ENCODE results near the gene FCER1G. TPM values are rescaled to one million over a fixed set of nuclear protein-coding genes. Genes with fewer than 3 reads are reported as not detected.
A peak's percentile ranks its signal among the peaks of the same experiment; 100 is the strongest.

Gene FCER1G
- total RNA-seq, 1 donor from 2014 or later = not detected

DNA sequence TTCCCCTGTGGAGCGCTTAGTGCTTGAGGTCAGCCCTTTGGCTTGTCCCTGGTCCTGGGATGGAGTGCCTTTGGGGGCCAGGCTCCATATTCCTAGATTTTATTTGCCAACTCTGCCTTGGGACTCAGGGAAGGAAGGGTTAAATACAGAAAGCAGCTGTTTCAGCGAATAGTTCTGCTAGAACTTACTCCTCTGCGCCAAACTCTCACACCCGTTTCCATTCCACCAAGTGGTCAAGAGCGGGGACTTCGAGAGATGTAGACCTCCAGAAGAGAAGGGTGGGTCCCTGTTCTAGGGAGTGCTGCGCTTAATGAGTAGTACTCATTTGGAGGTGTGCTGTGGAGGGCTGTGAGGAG, 10.1 kb downstream of the FCER1G start:
- TF ChIP-seq, protein P1, sequence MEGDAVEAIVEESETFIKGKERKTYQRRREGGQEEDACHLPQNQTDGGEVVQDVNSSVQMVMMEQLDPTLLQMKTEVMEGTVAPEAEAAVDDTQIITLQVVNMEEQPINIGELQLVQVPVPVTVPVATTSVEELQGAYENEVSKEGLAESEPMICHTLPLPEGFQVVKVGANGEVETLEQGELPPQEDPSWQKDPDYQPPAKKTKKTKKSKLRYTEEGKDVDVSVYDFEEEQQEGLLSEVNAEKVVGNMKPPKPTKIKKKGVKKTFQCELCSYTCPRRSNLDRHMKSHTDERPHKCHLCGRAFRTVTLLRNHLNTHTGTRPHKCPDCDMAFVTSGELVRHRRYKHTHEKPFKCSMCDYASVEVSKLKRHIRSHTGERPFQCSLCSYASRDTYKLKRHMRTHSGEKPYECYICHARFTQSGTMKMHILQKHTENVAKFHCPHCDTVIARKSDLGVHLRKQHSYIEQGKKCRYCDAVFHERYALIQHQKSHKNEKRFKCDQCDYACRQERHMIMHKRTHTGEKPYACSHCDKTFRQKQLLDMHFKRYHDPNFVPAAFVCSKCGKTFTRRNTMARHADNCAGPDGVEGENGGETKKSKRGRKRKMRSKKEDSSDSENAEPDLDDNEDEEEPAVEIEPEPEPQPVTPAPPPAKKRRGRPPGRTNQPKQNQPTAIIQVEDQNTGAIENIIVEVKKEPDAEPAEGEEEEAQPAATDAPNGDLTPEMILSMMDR (IDR thresholded peaks at IDR 0.05) = no peak
- TF ChIP-seq EZH2phosphoT487 (IDR thresholded peaks at IDR 0.05) (no peak), EZH2 (IDR thresholded peaks at IDR 0.05) (no peak)
- H3K27ac Mint-ChIP-seq = peak overlapping the region; percentile 50
- Histone ChIP-seq H3F3A (ENCODE audit: low read depth) (peaks cover 13% of the 10 kb centered on the region), H3K4me1 (peaks cover 9% of the 10 kb centered on the region), H3K9me3 (ENCODE audit: low read depth) (no peaks in the 10 kb centered on the region), H4K20me1 (ENCODE audit: low read depth) (no peaks in the 10 kb centered on the region), H3K4me3 (no peak overlapping the region), H3K36me3 (no peaks in the 10 kb centered on the region), H3K79me2 (ENCODE audit: low read depth) (no peaks in the 10 kb centered on the region), H2AFZ (replicated peaks) (peak overlapping the region; percentile 54), H3K4me2 (no peak overlapping the region), H3K27ac (no peak overlapping the region), H3K9ac (no peak overlapping the region), H3K27me3 (no peaks in the 10 kb centered on the region)
- H3K4me1 Mint-ChIP-seq = peaks cover 21% of the 10 kb centered on the region
- H3K27me3 Mint-ChIP-seq (ENCODE audit: insufficient read depth, low read depth) = peaks cover 5% of the 10 kb centered on the region
- no peaks in the 10 kb centered on the region for H3K36me3 Mint-ChIP-seq
- H3K9me3 Mint-ChIP-seq = no peaks in the 10 kb centered on the region
- no peak for DNase-seq (ENCODE audit: low spot score)
- peak overlapping the region; percentile 99 for H3K4me3 Mint-ChIP-seq

- Histone ChIP-seq H3K4me3 (peak within 1 kb of the TSS; percentile 70), H3K9me3 (ENCODE audit: low read depth) (no peaks in the 10 kb centered on the region), H3K9ac (peak within 1 kb of the TSS; percentile 2), H3K4me2 (peak within 1 kb of the TSS; percentile 89), H3K27me3 (no peaks in the 10 kb centered on the region), H2AFZ (replicated peaks) (peak within 1 kb of the TSS; percentile 84), H3F3A (ENCODE audit: low read depth) (peaks cover 13% of the 10 kb centered on the region), H4K20me1 (ENCODE audit: low read depth) (no peaks in the 10 kb centered on the region), H3K79me2 (ENCODE audit: low read depth) (no peaks in the 10 kb centered on the region), H3K36me3 (no peaks in the 10 kb centered on the region), H3K27ac (no peak within 1 kb of the TSS), H3K4me1 (peaks cover 9% of the 10 kb centered on the region)
- Mint-ChIP-seq H3K4me1 (peaks cover 21% of the 10 kb centered on the region), H3K27ac (peak within 1 kb of the TSS; percentile 96), H3K36me3 (no peaks in the 10 kb centered on the region), H3K4me3 (peak within 1 kb of the TSS; percentile 99), H3K27me3 (ENCODE audit: insufficient read depth, low read depth) (peaks cover 5% of the 10 kb centered on the region), H3K9me3 (no peaks in the 10 kb centered on the region)
- no peak for TF ChIP-seq EZH2 (IDR thresholded peaks at IDR 0.05)
- TF ChIP-seq, protein P1 (IDR thresholded peaks at IDR 0.05) = peak; percentile 55
- TF ChIP-seq EZH2phosphoT487 (IDR thresholded peaks at IDR 0.05) = no peak
- DNase-seq (ENCODE audit: low spot score) = peak; percentile 97
Measured at GRCh38 chr1:161225534-161226319, 10.6 kb downstream of the FCER1G start, which contains the start of gene TOMM40L. Gene TOMM40L, plus strand, starts transcription at chr1:161226060. Its CDS starts 430 bp downstream, at chr1:161226490.

DNA sequence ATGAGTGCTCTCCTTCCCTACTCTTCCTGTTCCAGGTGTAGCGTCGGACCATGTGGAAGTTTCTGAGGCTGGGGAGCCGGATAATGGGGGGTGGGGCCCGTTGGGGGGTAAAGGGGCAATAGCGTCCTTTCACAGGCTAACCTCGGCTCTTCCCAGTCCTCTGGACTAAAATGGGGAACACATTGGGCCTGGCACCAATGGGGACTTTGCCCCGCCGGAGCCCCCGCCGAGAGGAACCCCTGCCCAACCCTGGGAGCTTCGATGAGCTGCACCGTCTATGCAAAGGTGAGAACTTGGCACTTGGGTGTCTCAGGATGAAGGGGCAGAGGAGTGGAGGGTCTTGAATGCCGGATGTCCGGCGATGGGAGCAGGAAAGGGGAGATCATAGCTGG, 11.2 kb downstream of the FCER1G start:
- H3K27ac ChIP-seq = no peak overlapping the region
- H3K36me3 Mint-ChIP-seq = no peaks in the 10 kb centered on the region
- H3K4me3 ChIP-seq = peak overlapping the region; percentile 70
- no peak for DNase-seq (ENCODE audit: low spot score)
- H3K79me2 ChIP-seq (ENCODE audit: low read depth) = no peaks in the 10 kb centered on the region
- no peaks in the 10 kb centered on the region for H3K36me3 ChIP-seq
- H2AFZ ChIP-seq (replicated peaks) = peak overlapping the region; percentile 84
- H3K4me1 ChIP-seq = peaks cover 9% of the 10 kb centered on the region
- H3K4me3 Mint-ChIP-seq = peak overlapping the region; percentile 99
- no peak for TF ChIP-seq EZH2 (IDR thresholded peaks at IDR 0.05)
- TF ChIP-seq EZH2phosphoT487 (IDR thresholded peaks at IDR 0.05) = no peak
- TF ChIP-seq, protein P1 (IDR thresholded peaks at IDR 0.05) = no peak
- no peaks in the 10 kb centered on the region for H4K20me1 ChIP-seq (ENCODE audit: low read depth)
- peak overlapping the region; percentile 96 for H3K27ac Mint-ChIP-seq
- H3K4me1 Mint-ChIP-seq = peaks cover 21% of the 10 kb centered on the region
- no peaks in the 10 kb centered on the region for H3K9me3 Mint-ChIP-seq
- peaks cover 6% of the 10 kb centered on the region for H3K27me3 Mint-ChIP-seq (ENCODE audit: insufficient read depth, low read depth)
- H3K4me2 ChIP-seq = peak overlapping the region; percentile 89
- peaks cover 13% of the 10 kb centered on the region for H3F3A ChIP-seq (ENCODE audit: low read depth)
- H3K9ac ChIP-seq = peak overlapping the region; percentile 2
- H3K27me3 ChIP-seq = no peaks in the 10 kb centered on the region
- no peaks in the 10 kb centered on the region for H3K9me3 ChIP-seq (ENCODE audit: low read depth)
